Psoas muscle (tissue), 8 donors: ENCODE results near the gene RAF1. TPM values are rescaled to one million over a fixed set of nuclear protein-coding genes. Genes with fewer than 3 reads are reported as not detected.
A peak's percentile ranks its signal among the peaks of the same experiment; 100 is the strongest.
"Not testable (repeated sequence)": the region's sequence is repeated elsewhere in the genome, so short reads cannot be mapped to it uniquely, and the experiment has no call there.

Experiments
- ATAC-seq, 4 donors: fragments of 200-7000 bp; cut with Tn5 transposase; one replicate each; pipeline ENCODE4 v1.9.1; 2020; ENCODE audit warnings: moderate library complexity in 3 of 4, mild to moderate bottlenecking in 2 of 4
- DNase-seq, 2 donors: peaks; one replicate each; pipeline ENCODE4 v3.0.0-alpha.2; 2020
- H3K27ac ChIP-seq: fragments of 200-600 bp; one replicate; pipeline ENCODE4 v1.8.0; 2022
- H3K27me3 ChIP-seq, 3 donors: fragments of 200-600 bp in 1 of 3; one replicate each; pipeline versions ENCODE4 v1.6.1 to v1.8.0; 2013 to 2022; ENCODE audit warnings: low read length in 2 of 3, mild to moderate bottlenecking in 2 of 3, moderate library complexity in 1 of 3; ENCODE audit not compliant: insufficient read depth in 3 of 3
- H3K36me3 ChIP-seq, 2 donors: fragments of 200-600 bp in 1 of 2; one replicate each; pipeline versions ENCODE4 v1.6.1 to v1.8.0; 2013 to 2022; ENCODE audit warnings: low read depth in 1 of 2, mild to moderate bottlenecking in 1 of 2, moderate library complexity in 1 of 2; ENCODE audit not compliant: insufficient read depth in 1 of 2
- H3K4me1 ChIP-seq: fragments of 200-600 bp; one replicate; pipeline ENCODE4 v1.8.0; 2022
- H3K4me3 ChIP-seq: fragments of 200-600 bp; one replicate; pipeline ENCODE4 v1.8.0; 2022; ENCODE audit warnings: mild to moderate bottlenecking
- H3K9me3 ChIP-seq: fragments of 200-600 bp; one replicate; pipeline ENCODE4 v1.8.0; 2022
- CTCF ChIP-seq: fragments of 200-600 bp; IDR thresholded peaks from one replicate; pipeline ENCODE4 v1.8.0; 2022; ENCODE audit warnings: antibody characterized with exemption
- WGBS, 3 donors: extraction: QIAGEN DNeasy Blood & Tissue Kit; methylation state at CpG; one replicate each; pipeline versions ENCODE4 v1.1.6 to v1.1.7; 2013; 5-methylcytosine and 5-hydroxymethylcytosine counted together
- intact Hi-C, 2 donors: fragments of 100-400 bp; cut with DNase I; formaldehyde crosslinking; loops; one replicate each; pipeline versions ENCODE4 v1.11.0 to v1.14.2; 2022
- polyA plus RNA-seq, 3 donors: library from polyadenylated mRNA; stranded (reverse); fragments of 200-250 nt; gene quantifications; one replicate each; pipeline ENCODE4 v1.2.3, GENCODE V29; 2013
- total RNA-seq, 4 donors: library from RNA; stranded (reverse); fragmentation: NEBNext Ultra II Directional in 2 of 4; extraction: Animal tissue kit (Norgen Biotek cat#: 25700) in 2 of 4; gene quantifications; one replicate each; pipeline versions ENCODE4 v1.2.1 to v1.2.4, GENCODE V29; 2021 to 2023
- donor health status: healthy with polysubstance abuse.
- donor health status: DM: no; HTN: no; CAD: no; lungs with moderate emphysema.
- donor health status: Bipolar disorder and iron deficiency.
- donor health status: healthy.
- donor health status: DM: yes; HTN: yes; CAD: no.
- donor health status: DM: no; HTN: no; CAD: no.
- donor health status: DM: no; HTN: no; CAD: no.
- donor health status: DM: yes; HTN: yes; CAD: no.

Gene RAF1
- total and polyA plus RNA-seq, 7 donors = 87.2 to 391 (median 155) TPM

- Histone ChIP-seq H3K4me3 (peak overlapping the region; percentile 92), H3K27ac (peak overlapping the region; percentile 99), H3K27me3 (no peaks in the 10 kb centered on the region), H3K4me1 (peaks cover 51% of the 10 kb centered on the region), H3K9me3 (no peaks in the 10 kb centered on the region), H3K36me3 (no peaks in the 10 kb centered on the region)
- no peak for DNase-seq
- WGBS, 3 donors = 14 to 31% (median 14%) methylated on average over 5 of the region's 5 CpGs
- ATAC-seq = no peak
- intact Hi-C loops = loop anchor here in 1 of 2 donors (5.0 kb wide), 1 partner anchor 35 kb away; no protein-coding TSS in a partner anchor
- no peak for TF ChIP-seq CTCF
Measured at GRCh38 chr3:12661926-12662592, 1.9 kb downstream of the RAF1 start.

- intact Hi-C loops = loop anchor here in 1 of 2 donors (5.0 kb wide), 1 partner anchor 34 kb away; no protein-coding TSS in a partner anchor
- Histone ChIP-seq H3K4me3 (peak overlapping the region; percentile 92), H3K4me1 (peaks cover 58% of the 10 kb centered on the region), H3K27ac (peak overlapping the region; percentile 99)
- ATAC-seq, H3K36me3 ChIP-seq, H3K27me3 ChIP-seq, H3K9me3 ChIP-seq, DNase-seq: not testable (repeated sequence)
- 73 to 82% (median 76%) methylated on average over 13 of the region's 13 CpGs for WGBS, 3 donors
Measured at GRCh38 chr3:12661375-12661774, 2.5 kb downstream of the RAF1 start.

GRCh38 chr3:12660196-12660595 lies 3.7 kb downstream of the RAF1 start:
- H3K4me1 ChIP-seq = peaks cover 62% of the 10 kb centered on the region
- H3K27ac ChIP-seq = peak overlapping the region; percentile 99

GRCh38 chr3:12659316-12660015 lies 4.5 kb downstream of the RAF1 start:
- Histone ChIP-seq H3K4me1 (peaks cover 57% of the 10 kb centered on the region), H3K9me3 (no peaks in the 10 kb centered on the region), H3K27me3 (no peaks in the 10 kb centered on the region), H3K27ac (peak overlapping the region; percentile 99), H3K36me3 (no peaks in the 10 kb centered on the region), H3K4me3 (peak overlapping the region; percentile 28)
- no peak for TF ChIP-seq CTCF
- intact Hi-C loops = loop anchor here in 1 of 2 donors (5.0 kb wide), 1 partner anchor 32 kb away; no protein-coding TSS in a partner anchor
- ATAC-seq (no peak), DNase-seq (no peak)
- 19 to 43% (median 42%) methylated on average over 3 of the region's 3 CpGs for WGBS, 3 donors

More at GRCh38 chr3:12660196-12660595, 3.7 kb downstream of the RAF1 start:
- ATAC-seq (no peak), DNase-seq (no peak)
- Histone ChIP-seq H3K9me3 (no peaks in the 10 kb centered on the region), H3K36me3 (no peaks in the 10 kb centered on the region), H3K27me3 (no peaks in the 10 kb centered on the region), H3K4me3 (no peak overlapping the region)
- 59 to 79% (median 66%) methylated on average over 2 of the region's 2 CpGs for WGBS, 3 donors
- no peak for TF ChIP-seq CTCF
- intact Hi-C loops = loop anchor here in 1 of 2 donors (5.0 kb wide), 1 partner anchor 33 kb away; no protein-coding TSS in a partner anchor

- no peak for DNase-seq
- Histone ChIP-seq H3K27me3 (no peaks in the 10 kb centered on the region), H3K4me3 (peak overlapping the region; percentile 28), H3K36me3 (no peaks in the 10 kb centered on the region), H3K9me3 (no peaks in the 10 kb centered on the region), H3K27ac (peak overlapping the region; percentile 99), H3K4me1 (peaks cover 65% of the 10 kb centered on the region)
- 42 to 50% (median 45%) methylated on average over 4 of the region's 4 CpGs for WGBS, 3 donors
- intact Hi-C loops = no loop called here
- no peak for ATAC-seq
- TF ChIP-seq CTCF = no peak
Measured at GRCh38 chr3:12658593-12659058, 5.3 kb downstream of the RAF1 start.
